OCI-LY3 (cell line): ENCODE results near the gene AGBL3.

Experiments
- H2AFZ ChIP-seq: fragments of 200-600, 300-600 bp; shearing (Covaris generic); 2 replicates; pipeline ENCODE4 v1.6.0; 2014; ENCODE audit warnings: antibody characterized with exemption, low read depth, low read length
- H3K27ac ChIP-seq: fragments of 200-600, 300-600 bp; sonication (generic); 2 replicates; pipeline ENCODE4 v1.5.1; 2014; ENCODE audit warnings: mild to moderate bottlenecking, low read length, moderate library complexity, mixed read lengths
- H3K27me3 ChIP-seq: fragments of 200-600, 300-600 bp; sonication (generic); 2 replicates; pipeline ENCODE4 v1.6.1; 2014; ENCODE audit warnings: low read depth, low read length, mixed read lengths
- H3K36me3 ChIP-seq: fragments of 200-600, 300-600 bp; sonication (generic); replicated peaks from 2 replicates; pipeline ENCODE3; 2014; ENCODE audit warnings: low read depth, low read length, mixed read lengths
- H3K4me1 ChIP-seq: fragments of 300-600, 200-600 bp; sonication (generic); 2 replicates; pipeline ENCODE4 v1.6.1; 2014; ENCODE audit warnings: low read length, mixed read lengths
- H3K4me2 ChIP-seq: fragments of 200-600, 300-600 bp; sonication (generic); 2 replicates; pipeline ENCODE4 v1.6.1; 2014; ENCODE audit warnings: low read length, mixed read lengths
- H3K4me3 ChIP-seq: fragments of 300-600, 200-600 bp; sonication (generic); 2 replicates; pipeline ENCODE4 v1.5.1; 2014; ENCODE audit warnings: antibody characterized with exemption, mild to moderate bottlenecking, low read length, moderate library complexity
- H3K79me2 ChIP-seq: fragments of 300-600, 200-600 bp; shearing (Covaris generic); 2 replicates; pipeline ENCODE4 v1.6.1; 2014; ENCODE audit warnings: mild to moderate bottlenecking, low read length, mixed read lengths
- H3K9ac ChIP-seq: fragments of 300-600, 200-600 bp; shearing (Covaris generic); 2 replicates; pipeline ENCODE4 v1.6.0; 2014; ENCODE audit warnings: mild to moderate bottlenecking, low read length, moderate library complexity
- H3K9me3 ChIP-seq: fragments of 200-600, 300-600 bp; shearing (Covaris generic); 2 replicates; pipeline ENCODE4 v1.6.1; 2014; ENCODE audit warnings: low read length, mixed read lengths; ENCODE audit not compliant: insufficient read depth
- H4K20me1 ChIP-seq: fragments of 200-600, 300-600 bp; sonication (generic); 2 replicates; pipeline ENCODE4 v1.6.1; 2016; ENCODE audit warnings: low read length, mixed read lengths; ENCODE audit not compliant: insufficient read depth
- CTCF ChIP-seq: fragments of 200-600, 300-600 bp; sonication (generic); IDR thresholded peaks from 2 replicates; pipeline ENCODE4 v1.5.1; 2014; ENCODE audit warnings: antibody characterized with exemption, low read length, low read depth
- EZH2phosphoT487 ChIP-seq: fragments of 200-600 bp; shearing (Covaris generic); IDR thresholded peaks from 2 replicates; pipeline ENCODE4 v1.6.1; 2018; ENCODE audit warnings: antibody characterized with exemption, mixed run types, low read depth

Gene AGBL3

GRCh38 chr7:135164357-135165061, 178.2 kb downstream of the AGBL3 start:
- H3K9ac ChIP-seq, result no peak overlapping the region
- no peak overlapping the region for H3K27ac ChIP-seq
- no peaks in the 10 kb centered on the region for H3K27me3 ChIP-seq
- no peak overlapping the region for H3K4me3 ChIP-seq
- H3K79me2 ChIP-seq, result peaks cover 13% of the 10 kb centered on the region
- H3K4me1 ChIP-seq, result peaks cover 21% of the 10 kb centered on the region
- no peak overlapping the region for H2AFZ ChIP-seq
- peaks cover 16% of the 10 kb centered on the region for H4K20me1 ChIP-seq
- H3K36me3 ChIP-seq, result peaks cover 70% of the 10 kb centered on the region
- no peak overlapping the region for H3K4me2 ChIP-seq
- TF ChIP-seq EZH2phosphoT487 (no peak), CTCF (no peak)
- H3K9me3 ChIP-seq, result no peaks in the 10 kb centered on the region

- TF ChIP-seq EZH2phosphoT487, result no peak
- no peak for TF ChIP-seq CTCF
- Histone ChIP-seq H3K79me2 (peaks cover 19% of the 10 kb centered on the region), H3K4me1 (peaks cover 19% of the 10 kb centered on the region), H3K9me3 (no peaks in the 10 kb centered on the region), H4K20me1 (peaks cover 16% of the 10 kb centered on the region), H3K36me3 (peaks cover 67% of the 10 kb centered on the region), H3K4me3 (no peak overlapping the region), H2AFZ (no peak overlapping the region), H3K27ac (no peak overlapping the region), H3K4me2 (no peak overlapping the region), H3K9ac (no peak overlapping the region), H3K27me3 (no peaks in the 10 kb centered on the region)
Measured at GRCh38 chr7:135165862-135166261, 179.6 kb downstream of the AGBL3 start.

DNA sequence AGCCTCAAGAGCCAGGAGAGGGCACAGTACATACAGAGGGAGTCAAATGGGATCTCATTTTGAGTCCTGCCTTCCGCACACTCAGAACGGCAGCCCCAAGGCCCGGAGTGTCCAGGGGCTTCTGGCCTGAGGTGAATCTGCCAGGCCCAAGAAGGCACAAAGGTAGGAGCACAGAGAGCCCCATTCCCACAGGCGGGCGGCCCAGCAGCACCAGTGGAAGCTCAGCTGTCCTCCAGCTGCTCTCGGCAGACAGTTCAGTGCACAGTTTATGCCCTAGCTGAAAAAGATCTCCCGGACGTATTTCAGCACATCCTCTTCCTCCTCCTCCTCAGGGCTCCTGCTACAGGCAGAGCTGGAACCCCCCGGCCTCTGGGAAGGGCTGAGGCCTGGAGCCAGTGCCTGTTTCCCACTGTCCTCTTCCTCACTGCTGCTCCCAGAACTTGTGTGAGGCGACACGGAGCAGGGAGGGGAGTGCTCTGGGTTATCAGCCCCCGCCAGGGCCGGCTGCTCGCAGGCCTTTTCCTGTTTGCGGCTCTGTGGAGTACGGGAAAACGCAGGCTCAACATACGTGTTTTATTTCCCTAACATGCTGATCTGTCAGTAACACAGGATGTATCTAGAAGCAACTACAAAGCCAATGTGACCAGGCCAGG, 180.2 kb downstream of the AGBL3 start:
- peaks cover 66% of the 10 kb centered on the region for H3K36me3 ChIP-seq
- no peaks in the 10 kb centered on the region for H3K9me3 ChIP-seq
- no peak overlapping the region for H3K27ac ChIP-seq
- H3K4me2 ChIP-seq, result no peak overlapping the region
- H3K79me2 ChIP-seq, result peaks cover 19% of the 10 kb centered on the region
- H3K4me3 ChIP-seq, result no peak overlapping the region
- H3K4me1 ChIP-seq, result peaks cover 18% of the 10 kb centered on the region
- peaks cover 16% of the 10 kb centered on the region for H4K20me1 ChIP-seq
- TF ChIP-seq EZH2phosphoT487 (no peak), CTCF (no peak)
- no peak overlapping the region for H2AFZ ChIP-seq
- H3K27me3 ChIP-seq, result no peaks in the 10 kb centered on the region
- no peak overlapping the region for H3K9ac ChIP-seq

GRCh38 chr7:135167365-135167917, 181.1 kb downstream of the AGBL3 start:
- Histone ChIP-seq H3K9me3 (no peaks in the 10 kb centered on the region), H3K36me3 (peaks cover 57% of the 10 kb centered on the region)

More at GRCh38 chr7:135167365-135167917, 181.1 kb downstream of the AGBL3 start:
- Histone ChIP-seq H3K27ac (no peak overlapping the region), H3K4me2 (no peak overlapping the region), H3K9ac (no peak overlapping the region), H4K20me1 (peaks cover 16% of the 10 kb centered on the region), H3K27me3 (no peaks in the 10 kb centered on the region), H3K4me1 (peaks cover 26% of the 10 kb centered on the region), H2AFZ (no peak overlapping the region), H3K4me3 (no peak overlapping the region), H3K79me2 (peaks cover 19% of the 10 kb centered on the region)
- TF ChIP-seq EZH2phosphoT487 (no peak), CTCF (no peak)
